Measurements from ENCODE around the gene SAT1.

- TF ChIP-seq CTCF (conservative IDR thresholded peaks at IDR 0.05 in 1 of 2, IDR thresholded peaks at IDR 0.05 in 1 of 2; ENCODE audit: low read depth in 1 of 2, low read length in 2 of 2) (no peak), EZH2 (IDR thresholded peaks at IDR 0.05; ENCODE audit: low read length, missing control alignments) (no peak)
Observed at GRCh38 chrX:23795221-23795620, 12.2 kb downstream of the SAT1 start.

All from fibroblast of lung (primary cell).